Effector CD8-positive, alpha-beta T cell (primary cell): ENCODE results near the gene ATP2C2.
"Not testable (repeated sequence)": the region's sequence is repeated elsewhere in the genome, so short reads cannot be mapped to it uniquely, and the experiment has no call there.

ENCODE experiments used
- DNase-seq: peaks from one replicate; lab custom pipeline; 2025; lab: John Stamatoyannopoulos, UW
- total RNA-seq, 4 experiments: gene quantifications; one replicate each; lab custom pipeline; 2026; lab: John Stamatoyannopoulos, UW

ATP2C2 gene, protein sequence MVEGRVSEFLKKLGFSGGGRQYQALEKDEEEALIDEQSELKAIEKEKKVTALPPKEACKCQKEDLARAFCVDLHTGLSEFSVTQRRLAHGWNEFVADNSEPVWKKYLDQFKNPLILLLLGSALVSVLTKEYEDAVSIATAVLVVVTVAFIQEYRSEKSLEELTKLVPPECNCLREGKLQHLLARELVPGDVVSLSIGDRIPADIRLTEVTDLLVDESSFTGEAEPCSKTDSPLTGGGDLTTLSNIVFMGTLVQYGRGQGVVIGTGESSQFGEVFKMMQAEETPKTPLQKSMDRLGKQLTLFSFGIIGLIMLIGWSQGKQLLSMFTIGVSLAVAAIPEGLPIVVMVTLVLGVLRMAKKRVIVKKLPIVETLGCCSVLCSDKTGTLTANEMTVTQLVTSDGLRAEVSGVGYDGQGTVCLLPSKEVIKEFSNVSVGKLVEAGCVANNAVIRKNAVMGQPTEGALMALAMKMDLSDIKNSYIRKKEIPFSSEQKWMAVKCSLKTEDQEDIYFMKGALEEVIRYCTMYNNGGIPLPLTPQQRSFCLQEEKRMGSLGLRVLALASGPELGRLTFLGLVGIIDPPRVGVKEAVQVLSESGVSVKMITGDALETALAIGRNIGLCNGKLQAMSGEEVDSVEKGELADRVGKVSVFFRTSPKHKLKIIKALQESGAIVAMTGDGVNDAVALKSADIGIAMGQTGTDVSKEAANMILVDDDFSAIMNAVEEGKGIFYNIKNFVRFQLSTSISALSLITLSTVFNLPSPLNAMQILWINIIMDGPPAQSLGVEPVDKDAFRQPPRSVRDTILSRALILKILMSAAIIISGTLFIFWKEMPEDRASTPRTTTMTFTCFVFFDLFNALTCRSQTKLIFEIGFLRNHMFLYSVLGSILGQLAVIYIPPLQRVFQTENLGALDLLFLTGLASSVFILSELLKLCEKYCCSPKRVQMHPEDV
- total RNA-seq: 0 to 0.24 (median 0) reads per million in 4 experiments

DNA sequence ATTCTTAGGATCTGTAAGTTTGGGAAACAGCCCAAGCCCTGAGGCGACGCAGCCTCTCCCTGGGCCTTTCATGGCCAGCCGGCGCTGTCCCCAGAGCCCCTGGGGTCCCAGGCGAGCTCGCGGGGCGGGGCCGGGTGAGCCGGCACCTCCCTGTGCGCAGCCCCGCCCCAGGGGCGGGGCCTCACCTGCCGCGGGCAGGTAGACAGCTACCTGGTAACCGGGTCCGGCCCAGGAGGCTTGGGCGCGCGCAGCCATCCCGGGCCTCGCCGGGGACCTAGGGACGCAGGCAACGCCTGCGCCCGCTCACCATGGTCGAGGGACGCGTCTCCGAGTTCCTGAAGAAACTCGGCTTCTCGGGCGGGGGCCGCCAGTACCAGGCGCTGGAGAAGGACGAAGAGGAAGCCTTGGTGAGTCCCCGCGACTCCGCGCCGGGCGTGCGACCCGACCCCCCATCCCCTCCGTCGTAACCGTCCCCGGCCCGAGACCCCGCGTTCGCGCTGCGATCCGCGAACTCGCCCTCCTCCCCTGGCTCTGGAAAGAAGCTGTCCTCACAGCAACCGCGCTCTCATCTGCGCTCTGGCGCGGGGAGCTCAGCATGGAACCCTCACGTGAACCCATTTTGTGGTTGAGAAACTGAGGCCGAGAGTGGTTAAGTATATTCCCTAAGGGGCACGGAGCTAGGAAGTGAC, at the start of gene ATP2C2:
Gene ATP2C2 (plus strand): TSS at position 231 of the 689 bp plus-strand sequence. CDS start 78 bp downstream, at position 309.
- no peak for DNase-seq

DNA sequence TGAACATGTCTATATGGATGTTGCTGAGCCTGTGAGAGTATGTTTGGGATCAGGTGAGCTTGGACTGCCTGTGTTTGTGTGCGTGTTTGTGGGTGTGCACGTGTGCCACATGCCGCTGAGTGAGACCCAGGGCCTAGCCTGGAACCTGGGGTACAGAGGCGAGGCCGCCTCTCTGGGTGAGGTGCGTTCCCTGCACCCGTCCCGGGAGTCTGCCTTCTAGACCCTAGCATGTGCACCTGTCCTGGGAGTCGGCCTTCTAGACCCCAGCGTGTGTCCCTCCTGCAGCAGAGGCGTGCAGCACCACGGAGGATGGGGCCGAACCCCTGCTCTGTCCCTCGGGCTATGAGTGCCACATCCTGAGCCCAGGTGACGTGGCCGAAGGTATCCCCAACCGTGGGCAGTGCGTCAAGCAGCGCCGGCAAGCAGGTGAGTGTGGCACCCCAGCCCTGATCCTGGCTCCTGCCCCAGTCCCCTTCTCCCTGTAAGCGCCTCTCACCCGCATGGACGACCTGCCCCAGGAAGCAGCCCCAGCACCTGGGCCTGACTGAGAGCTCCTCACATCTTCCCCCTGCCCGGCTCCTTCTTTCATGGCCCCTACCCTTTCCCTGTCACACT, 49.1 kb upstream of the ATP2C2 start:
- no peak for DNase-seq

DNA sequence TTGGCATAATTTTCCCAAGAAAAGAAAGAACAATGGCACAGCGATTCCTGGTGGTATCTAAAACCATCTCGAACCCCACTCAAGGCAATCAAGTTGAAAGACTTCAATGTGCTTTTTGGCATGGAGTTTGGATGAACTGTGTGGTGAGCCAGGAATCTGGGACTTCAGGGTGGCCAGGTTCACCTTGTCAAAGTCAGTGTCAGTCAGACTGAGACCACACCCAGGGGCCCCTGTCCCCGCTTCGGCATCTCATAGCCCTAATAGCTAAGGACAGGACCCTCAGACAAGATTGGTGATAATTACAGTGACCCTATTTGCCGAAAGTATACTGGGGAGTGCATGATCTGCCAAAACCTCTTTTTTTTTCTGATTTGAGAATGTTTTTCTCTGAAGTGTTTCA, 47.8 kb upstream of the ATP2C2 start:
- DNase-seq: no peak

DNA sequence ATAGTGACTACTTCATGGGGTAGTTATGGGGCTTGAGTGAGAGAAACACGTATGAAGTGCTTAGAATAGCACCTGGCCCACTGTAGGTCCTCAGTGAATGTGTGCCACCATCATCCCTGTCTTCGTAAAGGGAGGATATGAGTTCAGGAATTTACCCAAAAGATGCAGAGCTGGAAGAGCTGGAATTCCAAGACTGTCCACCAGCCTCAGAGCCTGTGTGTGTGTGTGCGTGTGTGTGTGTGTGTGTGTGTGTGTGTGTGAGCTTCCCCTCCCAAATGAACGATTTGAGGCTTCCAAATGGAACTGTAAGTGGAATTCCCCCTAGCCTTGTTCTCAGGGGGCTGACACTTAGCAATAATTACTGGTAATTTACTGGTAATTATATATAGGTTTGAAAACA, 46.4 kb upstream of the ATP2C2 start:
- no peak for DNase-seq

DNA sequence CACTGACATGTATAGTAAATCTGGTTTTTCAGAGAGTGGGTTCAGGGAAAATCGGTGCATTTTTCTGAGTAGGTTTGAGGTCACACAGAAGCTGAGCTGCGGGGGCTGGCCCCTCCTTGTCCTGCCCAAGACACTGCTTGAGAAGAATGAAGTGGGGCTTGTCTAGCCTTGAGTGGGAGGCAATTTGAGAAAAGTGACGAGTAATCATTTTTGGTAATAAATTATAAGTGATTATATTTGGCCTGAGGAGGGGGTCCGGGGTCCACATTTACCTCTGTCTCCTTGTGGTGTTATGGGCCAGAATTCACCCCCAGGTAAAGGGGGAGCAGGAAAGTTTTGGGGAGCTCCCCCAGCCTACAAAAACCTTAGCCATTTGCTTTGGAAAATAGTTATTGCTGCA, 45.6 kb upstream of the ATP2C2 start:
- DNase-seq: no peak

DNA sequence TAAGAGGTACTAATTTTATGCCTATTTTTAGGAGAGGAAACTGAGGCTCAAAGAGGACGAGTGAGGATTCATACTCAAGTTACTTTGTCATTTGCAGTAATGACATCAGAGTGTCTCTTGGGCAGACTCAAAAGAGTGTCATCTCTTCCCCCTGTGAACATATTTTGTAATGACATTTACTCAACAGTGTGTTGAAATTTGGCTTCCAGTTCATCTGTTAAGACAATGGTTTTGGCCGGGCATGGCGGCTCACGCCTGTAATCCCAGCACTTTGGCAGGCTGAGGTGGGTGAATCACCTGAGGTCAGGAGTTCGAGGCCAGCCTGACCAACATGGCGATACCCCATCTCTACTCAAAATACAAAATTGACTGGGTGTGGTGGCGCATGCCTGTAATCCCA, 44.7 kb upstream of the ATP2C2 start:
- DNase-seq: no peak

DNA sequence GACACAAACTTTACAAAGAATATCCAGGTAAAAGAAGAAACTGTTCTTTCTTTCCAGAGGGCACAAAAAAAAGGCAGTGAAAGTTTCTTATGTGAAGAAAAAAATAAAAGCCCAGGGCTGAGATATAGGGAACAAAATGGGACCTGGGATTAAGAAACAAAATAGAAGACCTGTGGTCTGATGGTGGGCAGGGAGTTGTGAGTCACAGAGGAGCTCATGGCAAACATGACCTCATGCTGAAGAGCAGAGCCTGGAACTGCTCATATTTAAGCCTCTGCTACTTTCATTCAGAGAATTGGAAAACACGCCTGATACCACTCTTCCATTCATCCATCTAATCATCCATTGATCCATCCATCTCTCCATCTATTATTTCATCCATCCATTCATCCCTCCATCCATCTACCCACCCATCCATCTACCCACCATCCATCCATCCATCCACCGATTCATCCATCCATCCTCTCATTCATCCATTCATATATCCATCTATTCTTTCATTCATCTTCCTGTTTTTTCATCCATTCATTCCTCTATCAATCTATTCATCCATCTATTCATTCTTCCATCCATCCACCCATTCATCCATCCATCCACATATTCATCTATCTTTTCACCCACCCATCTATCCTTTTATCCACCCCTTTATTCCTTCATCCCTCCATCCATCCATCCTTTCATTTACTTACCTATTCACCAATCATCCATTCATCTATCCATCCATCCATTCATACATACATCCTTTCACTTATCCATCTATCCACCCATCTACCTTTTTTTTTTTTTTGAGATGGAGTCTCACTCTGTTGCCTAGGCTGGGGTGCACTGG, 43.7 kb upstream of the ATP2C2 start:
- no peak for DNase-seq

DNA sequence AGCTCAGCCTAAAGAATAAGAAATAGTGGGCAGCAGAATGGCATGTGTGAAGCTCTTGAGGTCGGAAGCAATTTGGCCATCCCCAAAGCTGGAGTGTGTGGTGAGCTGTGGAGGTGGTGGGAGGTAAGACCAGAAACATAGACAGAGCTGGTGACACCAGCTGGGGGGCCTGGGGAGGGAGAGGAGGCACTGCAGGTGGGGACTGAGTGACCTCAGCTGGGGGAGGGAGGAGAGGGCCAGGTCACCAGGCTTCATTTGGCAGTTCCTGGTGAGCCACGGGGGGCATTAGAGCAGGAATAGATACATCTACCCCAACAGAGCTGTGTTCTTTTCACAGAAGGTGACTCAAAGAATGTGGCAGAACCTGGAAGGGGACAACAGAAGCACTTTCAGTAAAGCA, 41.8 kb upstream of the ATP2C2 start:
- DNase-seq: no peak

DNA sequence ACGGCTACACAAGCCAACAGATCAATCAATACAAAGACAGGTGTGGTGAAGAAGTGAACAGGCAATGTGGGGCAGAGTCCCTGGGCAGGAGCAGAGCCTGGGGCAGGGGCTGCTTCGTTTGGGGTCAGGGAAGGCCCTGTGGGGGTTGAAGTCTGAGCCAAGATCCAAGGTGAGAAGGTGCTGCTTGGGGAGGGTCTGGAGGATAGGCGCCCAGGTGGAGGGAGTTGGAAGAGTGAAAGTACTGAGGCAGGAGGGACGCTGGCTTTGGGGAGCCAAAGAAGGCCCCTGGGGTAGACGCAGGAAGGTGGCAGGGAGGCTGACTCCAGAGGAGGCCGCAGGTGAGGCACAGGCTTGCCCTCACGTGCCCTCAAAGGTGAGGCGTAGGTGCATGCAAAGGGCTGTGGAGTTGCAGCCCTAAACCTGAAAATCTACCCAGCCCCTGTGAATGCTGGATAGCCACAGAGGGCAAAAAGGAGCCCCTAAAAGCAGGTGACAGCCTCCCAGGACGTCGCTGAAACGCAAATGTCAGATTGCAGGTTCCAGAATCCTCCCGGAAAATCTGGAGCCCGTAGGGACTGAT, 40.3 kb upstream of the ATP2C2 start:
- no peak for DNase-seq

DNA sequence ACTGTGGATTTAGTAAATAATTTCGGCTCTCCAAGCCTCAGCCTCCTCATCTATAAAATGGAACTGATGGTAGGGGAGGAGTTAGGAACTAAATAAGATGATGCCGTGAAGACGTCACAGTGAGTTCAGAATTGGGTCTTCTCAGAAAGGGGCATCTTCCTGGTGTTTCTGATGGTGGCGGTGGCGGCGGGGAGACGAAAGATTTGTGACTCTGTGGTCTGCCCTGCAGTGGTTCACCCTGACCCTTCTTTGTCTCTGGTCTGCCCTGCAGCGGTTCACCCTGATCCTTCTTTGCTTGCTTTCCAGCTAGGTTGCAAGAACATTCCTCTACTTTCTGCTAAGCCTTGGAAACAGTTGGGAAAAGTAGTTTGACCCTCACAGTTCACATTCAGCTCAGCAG, 39.3 kb upstream of the ATP2C2 start:
- no peak for DNase-seq

DNA sequence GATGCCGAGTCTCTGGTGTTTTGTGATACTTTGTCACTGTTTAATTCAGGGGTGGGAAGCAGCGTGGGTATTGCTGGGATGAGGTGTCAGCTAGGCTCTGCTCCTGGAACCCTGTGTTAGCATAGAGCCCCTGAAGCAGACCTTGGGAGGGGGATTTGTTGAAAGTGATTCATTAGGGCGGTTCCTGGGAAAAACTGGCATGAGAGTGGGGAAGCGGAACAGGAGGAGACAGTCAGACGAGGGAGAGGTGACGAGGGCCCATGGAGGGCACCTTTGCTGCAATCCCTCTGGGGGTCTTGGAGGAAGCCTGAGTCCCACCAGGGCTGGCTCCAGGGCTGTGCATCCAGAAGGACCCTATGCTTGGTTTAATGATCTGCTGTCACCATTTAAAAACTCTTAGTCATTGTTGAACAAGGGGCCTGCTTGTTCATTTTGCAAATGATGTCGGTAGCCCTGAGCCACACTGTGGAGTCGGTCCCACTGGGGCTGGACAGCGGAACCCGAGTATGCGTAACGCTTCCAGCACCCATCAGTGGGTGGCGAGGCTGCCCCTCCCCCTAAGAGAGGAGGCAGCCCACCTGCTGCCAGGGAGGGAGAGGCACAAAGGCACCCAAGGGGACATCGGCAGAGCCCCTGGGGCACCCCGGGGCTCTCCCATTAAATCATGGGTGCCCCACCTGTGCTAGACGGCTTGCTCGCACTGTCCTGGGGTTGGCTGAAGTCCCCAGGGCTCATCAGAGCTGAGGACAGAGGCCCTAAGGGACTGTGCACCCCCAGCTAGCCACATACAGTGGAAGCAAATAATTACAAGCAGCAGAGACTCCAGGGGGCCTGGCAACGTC, 38.3 kb upstream of the ATP2C2 start:
- no peak for DNase-seq

DNA sequence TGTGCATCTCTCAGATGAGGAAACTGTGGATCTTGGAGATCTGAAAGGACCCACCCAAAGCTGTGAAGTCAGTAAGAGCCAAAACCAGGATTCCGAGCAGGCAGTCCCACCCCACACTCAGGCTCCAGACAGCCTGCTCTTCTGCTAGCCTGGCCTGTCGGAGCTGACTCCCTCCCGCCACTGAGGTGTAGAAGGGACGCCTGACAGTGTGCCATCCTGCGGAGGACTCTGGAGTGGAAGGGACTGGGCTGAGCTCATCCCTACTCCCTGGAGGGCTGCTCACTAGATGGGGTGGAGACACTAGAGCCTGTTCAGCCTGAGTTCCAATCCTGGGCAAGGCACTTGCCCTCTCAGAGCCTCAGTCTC, 37.7 kb upstream of the ATP2C2 start:
- DNase-seq: no peak

DNA sequence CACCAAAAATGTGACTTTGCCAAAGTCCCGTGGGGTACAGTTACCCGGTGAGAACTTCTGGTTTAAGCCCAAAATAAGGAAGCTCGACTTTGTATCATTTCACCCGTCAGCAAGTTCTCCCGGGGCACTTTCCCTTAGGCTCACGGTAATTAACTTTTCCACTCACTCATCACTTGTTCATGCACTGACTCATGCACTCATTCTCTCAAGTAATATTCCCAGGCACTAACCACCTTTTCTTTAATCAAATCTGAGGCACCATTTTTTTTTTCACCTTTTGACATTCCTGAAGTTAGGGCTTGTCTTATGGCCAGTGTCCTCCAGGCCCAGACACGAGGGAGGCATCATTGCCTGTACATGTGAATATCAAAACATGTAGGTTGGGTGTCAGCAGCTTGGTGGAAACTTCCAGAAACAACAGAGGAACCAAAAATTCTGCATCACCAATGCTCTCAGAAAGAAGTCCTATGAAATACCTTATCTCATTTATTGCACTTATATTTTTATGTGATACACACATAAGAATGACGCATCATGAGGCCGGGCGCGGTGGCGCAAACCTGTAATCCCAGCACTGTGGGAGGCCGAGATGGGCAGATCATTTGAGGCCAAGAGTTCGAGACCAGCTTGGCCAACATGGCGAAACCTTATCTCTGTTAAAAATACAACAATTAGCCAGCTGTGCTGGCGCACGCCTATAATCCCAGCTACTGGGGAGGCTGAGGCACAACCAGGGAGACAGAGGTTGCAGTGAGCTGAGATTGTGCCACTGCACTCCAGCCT, 36.1 kb upstream of the ATP2C2 start:
- DNase-seq: no peak

DNA sequence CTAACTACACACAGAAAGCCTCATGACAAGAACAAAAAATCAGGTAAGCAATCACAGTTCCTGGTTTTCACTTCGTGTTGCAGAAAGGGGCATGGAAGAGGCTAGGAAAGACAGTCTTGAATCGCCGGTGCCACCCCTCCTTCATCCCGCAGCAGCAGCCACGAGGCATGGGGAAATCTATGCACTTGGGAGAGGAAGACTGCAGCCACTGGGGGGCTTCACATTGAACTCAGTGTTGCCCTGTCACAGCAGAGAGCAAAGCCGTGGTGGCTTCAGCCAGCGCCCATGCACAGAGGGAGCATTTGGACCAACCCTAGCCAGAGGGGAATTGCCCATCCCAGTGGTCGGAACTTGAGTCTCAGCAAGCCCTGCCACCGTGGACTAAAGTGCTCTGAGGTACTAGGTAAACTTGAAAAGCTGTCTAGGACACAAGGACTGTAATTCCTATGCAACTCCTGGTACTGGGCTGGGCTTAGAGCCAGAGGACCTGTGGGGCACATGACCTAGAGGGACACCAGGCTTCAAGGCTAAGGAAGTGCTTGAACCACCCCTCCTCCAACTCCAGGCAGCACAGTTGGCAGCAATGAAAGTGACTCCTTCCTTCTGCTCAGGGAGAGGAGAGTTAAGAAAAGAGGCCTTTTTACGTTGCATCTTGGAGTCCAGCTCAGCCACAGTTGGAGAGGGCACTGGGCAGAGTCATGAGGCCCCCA, 35.2 kb upstream of the ATP2C2 start:
- DNase-seq: no peak

DNA sequence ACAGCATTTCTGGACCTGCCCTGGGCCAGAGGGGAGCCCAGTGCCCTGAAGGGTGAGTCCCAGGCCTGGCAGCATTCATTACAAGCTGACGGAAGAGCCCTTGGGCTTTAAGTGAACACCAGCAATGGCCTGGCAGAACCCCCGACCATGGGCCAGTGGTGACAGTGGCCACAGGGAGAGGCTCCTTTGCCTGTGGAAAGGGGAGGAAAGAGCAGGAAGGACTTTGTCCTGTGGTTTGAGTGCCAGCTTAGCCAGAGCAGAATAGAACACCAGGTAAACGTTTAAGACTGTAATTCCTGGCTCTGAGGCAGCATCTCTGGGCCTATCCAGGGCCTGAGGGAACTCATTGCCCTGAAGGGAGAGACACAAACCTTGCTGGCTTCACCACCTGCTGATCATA, 34.3 kb upstream of the ATP2C2 start:
- no peak for DNase-seq

DNA sequence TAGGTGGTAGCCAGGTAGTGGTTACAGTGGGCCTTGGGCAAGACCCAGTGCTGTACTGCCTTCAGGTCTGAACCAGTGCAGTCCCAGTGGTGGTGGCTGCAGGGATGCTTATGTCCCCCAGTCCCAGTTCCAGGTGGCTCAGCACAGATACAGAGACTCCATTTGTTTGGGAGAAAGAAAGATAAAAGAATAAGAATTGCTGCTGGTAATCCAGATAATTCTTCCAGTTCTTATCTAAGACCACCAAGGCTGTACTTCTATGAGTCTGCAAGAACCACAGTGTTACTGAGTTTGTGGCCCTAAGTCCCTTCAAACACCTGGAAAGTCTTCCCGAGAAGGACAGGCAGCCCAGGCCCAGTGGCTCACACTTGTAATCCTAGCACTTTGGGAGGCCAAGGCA, 33.9 kb upstream of the ATP2C2 start:
- no peak for DNase-seq

DNA sequence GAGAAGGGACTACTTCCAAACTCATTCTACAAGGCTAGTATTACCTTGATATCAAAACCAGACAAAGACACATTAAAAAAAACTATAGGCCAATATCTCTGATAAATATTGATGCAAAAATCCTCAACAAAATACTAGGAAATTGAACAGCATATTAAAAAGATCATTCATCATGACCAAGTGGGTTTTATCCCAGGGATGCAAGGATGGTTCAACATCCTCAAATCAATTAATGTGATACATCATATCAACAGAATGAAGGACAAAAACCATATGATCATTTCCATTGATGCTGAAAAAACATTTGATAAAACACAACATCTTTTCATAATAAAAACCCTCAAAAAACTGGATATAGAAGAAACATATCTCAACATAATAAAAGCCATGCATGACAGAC, 31.1 kb upstream of the ATP2C2 start:
- DNase-seq: not testable (repeated sequence)

DNA sequence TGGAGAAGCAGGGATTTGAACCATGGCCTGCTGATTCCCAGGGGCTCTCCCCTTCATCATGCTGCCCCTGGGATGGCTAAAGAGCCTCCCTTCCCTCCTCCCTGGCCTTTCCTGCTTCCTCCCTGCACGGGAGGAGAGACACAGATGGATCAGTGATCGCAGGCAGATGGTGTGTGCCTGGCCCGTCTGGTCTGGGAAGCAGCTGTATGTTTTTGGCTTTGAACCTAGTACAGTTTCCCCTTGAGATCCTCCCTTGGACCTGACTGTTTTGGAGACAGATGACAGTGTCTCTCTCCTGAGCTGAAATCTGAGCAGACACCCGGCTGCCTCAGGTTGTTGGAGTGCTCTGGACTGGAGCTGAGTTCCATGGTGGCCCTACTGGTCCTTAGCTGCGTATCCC, 29.0 kb upstream of the ATP2C2 start:
- DNase-seq: no peak
